Prostate gland (tissue), 2 donors: Measurements from ENCODE around the gene SOCS6.

Experiments
- POLR2A ChIP-seq: fragments of 450-650 bp; IDR thresholded peaks from one replicate; pipeline ENCODE4 v1.6.1; 2016; ENCODE audit warnings: antibody characterized with exemption, mild to moderate bottlenecking
- POLR2AphosphoS5 ChIP-seq: sonication (generic); formaldehyde crosslinking; IDR thresholded peaks from one replicate; pipeline ENCODE4 v1.6.1; 2017; ENCODE audit warnings: antibody characterized with exemption
- TF ChIP-seq, protein P1 (sequence below), 4 experiments: fragments of 200-600 bp in 2 of 4; fragments of 450-650 bp in 2 of 4; sonication (generic) in 2 of 4; IDR thresholded peaks; 1 replicate in 3 of 4; 2 replicates in 1 of 4; pipeline ENCODE4 v1.5.1; 2016 to 2019; ENCODE audit warnings: antibody characterized with exemption in 4 of 4, mild to moderate bottlenecking in 2 of 4, moderate library complexity in 2 of 4

DNA sequence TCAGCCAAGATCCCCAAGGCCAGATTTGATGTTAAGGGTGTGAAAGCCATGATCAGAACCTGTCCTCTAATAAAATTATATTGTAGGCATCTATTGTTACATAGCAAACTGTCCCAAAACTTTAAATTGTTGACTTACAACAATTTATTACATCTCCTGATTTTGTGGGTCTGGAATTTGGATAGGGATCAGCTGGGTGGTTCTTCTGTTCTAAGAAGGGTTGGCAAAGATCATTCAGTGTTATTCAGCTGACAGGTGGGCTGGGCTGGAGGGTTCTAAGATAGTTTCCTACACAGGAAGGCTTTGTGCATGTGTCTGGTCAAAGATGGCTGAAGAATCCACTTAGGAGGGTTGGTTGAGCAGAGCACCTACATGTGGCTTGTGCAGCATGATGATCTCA lies 50.0 kb downstream of the SOCS6 start:
- TF ChIP-seq, protein P1, sequence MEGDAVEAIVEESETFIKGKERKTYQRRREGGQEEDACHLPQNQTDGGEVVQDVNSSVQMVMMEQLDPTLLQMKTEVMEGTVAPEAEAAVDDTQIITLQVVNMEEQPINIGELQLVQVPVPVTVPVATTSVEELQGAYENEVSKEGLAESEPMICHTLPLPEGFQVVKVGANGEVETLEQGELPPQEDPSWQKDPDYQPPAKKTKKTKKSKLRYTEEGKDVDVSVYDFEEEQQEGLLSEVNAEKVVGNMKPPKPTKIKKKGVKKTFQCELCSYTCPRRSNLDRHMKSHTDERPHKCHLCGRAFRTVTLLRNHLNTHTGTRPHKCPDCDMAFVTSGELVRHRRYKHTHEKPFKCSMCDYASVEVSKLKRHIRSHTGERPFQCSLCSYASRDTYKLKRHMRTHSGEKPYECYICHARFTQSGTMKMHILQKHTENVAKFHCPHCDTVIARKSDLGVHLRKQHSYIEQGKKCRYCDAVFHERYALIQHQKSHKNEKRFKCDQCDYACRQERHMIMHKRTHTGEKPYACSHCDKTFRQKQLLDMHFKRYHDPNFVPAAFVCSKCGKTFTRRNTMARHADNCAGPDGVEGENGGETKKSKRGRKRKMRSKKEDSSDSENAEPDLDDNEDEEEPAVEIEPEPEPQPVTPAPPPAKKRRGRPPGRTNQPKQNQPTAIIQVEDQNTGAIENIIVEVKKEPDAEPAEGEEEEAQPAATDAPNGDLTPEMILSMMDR (IDR thresholded peaks at IDR 0.05), result no peak
- TF ChIP-seq POLR2A, result no peak
- no peak for TF ChIP-seq POLR2AphosphoS5
